CD4-positive, alpha-beta T cell treated with Interleukin-17A for 4 hours (primary cell): ENCODE measurements around the gene SLC16A2.

Experiments used
- DNase-seq: peaks from one replicate; pipeline ENCODE4 v3.0.0-alpha.2; 2020; ENCODE audit warnings: mixed read lengths

The SLC16A2 gene

DNA sequence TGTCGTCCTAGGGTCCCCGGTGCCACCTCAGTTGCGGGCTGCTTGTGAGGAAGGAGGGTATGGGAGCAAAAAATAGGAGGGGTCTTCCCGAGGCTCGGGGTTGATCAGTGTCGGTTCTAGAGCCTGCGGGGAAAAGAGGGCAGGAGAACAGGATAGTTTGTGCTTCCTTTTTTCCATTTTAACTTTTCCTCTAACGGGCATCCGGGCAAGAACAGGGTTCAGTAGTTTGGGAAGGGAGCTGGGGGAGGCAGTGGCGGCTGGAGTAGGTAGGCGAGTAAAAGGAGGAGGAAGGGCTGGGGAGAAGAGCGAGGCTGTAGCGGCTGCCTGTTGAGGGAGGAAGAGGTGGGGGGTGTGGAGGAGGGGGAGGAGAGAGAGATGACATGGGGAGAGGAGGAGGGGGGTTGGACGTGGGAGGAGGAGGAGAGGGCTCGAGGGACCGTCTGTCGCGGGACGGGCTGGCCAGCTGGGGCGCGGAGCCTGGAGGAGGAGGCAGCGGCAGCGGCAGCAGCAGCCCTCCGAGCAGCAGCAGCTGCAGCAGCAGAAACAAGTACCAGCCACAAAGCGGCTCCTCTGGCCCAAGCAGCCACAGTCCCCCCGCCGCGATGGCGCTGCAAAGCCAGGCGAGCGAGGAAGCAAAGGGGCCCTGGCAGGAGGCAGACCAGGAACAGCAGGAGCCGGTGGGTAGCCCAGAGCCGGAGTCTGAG lies at the start of gene SLC16A2:
TSS of gene SLC16A2 (plus strand) at position 458 of the 704 bp plus-strand sequence. CDS start at position 603, 145 bp downstream.
- DNase-seq, result peak; percentile 57

DNA sequence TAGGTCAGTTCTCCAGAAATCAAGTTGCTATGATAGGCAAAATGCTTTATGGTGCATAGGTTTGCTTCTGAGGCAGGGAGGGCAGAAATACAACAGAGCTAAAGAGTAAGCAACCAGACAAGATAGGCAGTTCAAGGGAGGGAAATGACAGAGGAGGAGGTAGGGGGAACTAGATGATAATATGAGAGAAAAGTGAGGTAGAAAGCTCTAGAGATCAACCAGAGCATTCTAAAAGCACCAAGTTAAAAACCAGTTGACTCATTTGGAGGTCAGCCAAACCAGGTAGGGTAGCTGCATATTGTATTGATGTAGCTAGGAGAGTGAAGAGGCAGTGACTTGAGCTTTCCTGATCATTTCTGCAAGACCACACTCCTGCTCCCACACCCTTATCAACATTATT lies 49.0 kb upstream of the SLC16A2 start:
- DNase-seq, result no peak

DNA sequence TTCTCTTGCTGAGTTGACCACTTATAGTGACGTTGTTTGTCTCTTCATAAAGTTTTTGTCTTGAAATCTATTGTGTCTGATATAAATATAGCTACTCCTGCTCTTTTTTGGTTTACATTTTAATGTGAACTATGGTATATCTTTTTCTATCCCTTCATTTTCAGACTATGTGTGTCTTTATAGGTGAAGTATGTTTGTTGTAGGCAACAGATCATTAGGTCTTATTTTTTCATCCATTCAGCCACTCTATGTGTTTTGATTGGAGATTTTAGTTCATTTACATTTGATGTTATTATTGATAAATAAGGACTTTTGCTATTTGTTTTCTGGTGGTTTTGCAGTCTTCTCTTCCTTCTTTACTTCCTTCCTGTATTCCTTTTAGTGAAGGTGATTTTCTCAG lies 44.0 kb upstream of the SLC16A2 start:
- no peak for DNase-seq

DNA sequence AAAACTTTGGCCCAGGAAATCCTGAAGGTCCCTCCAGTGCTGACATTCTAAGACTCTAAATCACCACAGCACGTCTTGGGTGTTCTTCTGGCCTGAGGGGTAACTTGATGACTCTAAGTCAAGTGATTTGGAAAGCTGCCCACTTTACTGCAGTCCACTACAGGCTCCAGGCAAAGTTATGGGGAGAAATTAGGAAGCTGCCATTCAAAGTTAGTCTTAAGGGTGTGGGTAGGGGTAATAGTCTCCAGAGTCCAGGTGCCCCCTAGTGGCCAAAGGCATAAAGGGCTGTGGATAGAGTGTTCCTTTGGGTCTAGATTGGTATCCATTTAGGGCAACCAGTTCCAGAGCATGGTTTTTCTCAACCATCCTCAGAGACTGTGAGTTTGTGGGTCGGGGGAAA lies 38.7 kb upstream of the SLC16A2 start:
- DNase-seq, result peak; percentile 70

DNA sequence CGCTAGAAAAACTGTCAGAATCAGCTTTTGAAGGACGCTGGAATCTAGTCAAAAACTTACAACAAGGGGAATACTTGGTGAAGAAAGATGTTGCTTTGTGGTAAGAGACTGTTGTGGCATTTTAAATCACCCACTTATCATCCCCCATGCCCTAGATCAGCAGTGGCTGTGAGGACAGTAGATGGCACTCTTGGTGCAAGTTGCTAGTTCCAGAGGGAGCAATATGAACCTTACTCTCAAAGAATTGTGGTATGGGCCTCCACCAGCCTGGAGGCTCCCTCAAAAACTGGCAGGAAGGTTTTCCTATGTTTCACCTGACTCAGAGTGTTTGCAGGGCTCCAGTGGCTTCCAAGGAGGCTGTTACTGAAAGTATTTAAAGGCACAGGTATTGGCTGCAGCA lies 37.7 kb upstream of the SLC16A2 start:
- DNase-seq, result peak; percentile 9

DNA sequence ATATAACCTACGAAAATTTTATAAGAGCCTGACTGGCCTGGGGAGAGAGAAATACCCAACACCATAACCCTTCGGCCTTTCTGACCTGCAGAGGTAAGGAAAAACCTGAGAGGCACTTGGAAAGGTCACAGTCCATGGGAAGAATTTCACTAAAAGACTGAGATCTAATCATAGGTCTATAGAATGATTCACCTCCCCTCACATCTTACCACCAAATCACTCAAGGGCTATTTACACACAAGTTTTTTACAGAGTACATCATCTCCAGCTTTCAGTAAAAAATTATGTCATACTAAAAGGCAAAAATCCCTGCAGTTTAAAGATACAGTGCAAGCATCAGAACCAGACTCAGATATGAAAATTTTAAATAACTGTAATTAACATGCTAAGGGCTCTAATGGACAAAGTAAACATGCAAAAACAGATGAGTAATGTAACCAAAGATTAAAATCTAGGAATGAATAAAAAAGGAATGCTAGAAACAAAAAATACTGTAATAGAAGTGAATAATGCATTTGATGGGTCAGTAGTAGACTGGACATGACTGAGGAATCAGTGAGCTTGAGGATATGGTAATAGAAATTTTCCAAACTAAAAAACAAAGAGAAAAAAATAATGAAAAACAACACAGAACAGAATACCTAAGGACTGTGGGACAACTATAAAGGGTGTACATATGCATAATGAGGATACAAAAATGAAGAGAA lies 32.1 kb upstream of the SLC16A2 start:
- no peak for DNase-seq

DNA sequence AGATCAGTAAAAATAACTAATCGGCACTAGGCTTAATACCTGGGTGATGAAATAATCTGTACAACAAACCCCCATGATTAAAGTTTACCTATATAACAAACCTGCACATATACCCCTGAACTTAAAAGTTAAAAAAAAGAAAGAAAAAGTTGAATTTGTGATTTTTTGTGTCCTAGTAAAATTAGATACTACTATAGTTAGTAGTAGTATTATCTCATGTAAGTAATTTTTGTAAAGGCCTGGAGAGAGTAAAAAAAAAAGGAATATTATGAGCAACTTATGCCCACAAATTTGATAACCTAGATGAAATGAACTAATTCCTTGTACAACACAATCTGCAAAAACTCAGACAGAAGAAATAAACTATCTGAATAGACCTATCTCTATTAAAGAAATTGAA lies 25.7 kb upstream of the SLC16A2 start:
- no peak for DNase-seq

DNA sequence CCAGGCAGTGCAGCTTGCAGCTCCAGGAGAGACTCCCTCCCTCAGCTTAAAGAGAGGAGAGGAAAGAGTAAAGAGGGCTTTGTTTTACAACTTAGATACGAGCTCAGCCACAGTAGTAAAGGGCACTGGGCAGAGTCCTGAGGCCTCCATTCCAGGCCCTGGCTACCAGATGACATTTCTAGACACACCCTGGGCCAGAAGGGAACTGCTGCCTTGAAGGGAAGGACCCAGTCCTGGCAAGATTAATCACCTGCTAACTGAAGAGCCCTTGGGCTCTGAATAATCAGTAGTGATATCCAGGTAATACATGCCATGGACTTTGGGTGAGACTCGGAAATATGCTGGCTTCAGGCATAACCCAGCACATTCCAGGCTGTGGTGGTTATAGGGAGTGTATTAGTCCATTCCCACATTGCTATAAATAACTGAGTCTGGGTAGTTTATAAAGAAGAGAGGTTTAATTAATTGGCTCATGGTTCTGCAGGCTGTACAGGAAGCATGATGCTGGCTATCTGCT lies 15.3 kb upstream of the SLC16A2 start:
- no peak for DNase-seq

DNA sequence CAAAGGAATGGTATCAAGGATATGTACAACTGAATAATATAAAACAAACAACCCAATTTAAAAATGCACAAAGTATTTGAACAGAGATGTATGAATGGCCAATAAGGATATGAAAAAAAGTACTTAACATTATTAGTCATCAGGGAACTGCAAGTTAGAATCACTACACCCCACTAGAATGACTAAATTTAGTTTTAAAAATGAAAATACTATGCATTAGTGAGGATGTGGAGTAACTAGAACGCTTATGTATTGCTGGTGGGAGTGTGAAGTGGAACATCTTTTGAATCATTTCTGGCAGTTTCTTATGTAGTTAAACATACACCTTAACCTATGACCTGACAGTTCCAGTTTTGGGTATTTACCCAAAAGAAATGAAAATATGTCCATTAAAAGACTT lies 13.0 kb upstream of the SLC16A2 start:
- no peak for DNase-seq

DNA sequence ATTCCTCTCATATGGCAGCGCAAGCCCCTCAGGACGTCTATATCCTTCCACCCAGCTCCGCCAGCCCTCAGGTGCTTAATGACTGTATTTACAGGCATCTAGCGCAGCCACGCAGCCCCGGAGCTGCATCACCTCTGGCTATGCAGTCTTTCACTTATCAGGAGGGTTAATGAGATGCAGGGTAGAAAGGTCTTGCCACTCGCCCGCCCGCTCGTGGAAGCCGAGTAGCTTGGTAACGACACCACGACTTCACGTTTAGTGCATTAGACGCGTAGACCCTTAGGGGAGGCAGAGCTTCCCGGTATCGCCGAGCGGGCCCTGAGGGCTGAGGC lies 1.5 kb upstream of the SLC16A2 start:
- peak; percentile 21 for DNase-seq

DNA sequence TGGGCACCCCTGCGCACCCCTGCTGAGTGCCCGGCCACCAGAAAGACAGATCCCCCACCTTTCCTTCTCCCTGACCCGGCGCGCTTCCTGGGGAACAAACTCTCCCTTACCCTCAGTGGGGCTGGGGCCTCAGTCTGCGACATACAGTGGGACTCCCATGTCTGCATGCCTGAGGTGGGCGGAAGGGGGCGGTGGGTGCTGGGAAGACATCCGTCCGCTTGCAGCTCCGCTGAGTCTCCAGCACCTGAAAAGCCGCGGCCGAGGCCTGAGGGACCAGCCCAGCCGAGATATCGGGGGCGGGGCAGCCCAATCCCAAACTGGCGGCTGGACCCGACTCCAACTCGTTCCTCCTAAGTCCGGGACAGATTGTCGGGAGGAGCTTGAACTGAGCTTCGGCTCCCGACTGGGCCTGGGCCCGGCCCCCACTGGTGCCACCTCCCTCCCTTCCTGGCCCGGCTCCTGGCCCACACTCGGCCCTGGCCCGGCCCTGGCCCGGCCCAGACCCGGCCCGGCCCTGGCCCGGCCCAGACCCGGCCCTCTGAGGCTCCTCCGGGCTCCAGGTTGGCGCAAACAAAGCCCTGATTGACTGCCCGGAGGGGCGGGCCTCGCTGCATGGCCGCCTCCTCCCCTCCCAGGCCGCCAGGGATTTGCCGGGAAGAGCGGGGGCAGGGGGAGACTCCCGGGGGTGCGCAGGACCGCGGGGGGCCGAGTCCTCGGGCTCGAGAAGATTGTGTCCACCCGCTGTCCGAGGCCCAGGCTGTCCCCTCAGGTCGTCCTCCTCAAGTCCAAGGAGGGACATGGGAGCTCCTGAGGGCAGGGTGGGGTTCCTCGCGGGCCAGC lies 877 bp upstream of the SLC16A2 start:
- peak; percentile 44 for DNase-seq

DNA sequence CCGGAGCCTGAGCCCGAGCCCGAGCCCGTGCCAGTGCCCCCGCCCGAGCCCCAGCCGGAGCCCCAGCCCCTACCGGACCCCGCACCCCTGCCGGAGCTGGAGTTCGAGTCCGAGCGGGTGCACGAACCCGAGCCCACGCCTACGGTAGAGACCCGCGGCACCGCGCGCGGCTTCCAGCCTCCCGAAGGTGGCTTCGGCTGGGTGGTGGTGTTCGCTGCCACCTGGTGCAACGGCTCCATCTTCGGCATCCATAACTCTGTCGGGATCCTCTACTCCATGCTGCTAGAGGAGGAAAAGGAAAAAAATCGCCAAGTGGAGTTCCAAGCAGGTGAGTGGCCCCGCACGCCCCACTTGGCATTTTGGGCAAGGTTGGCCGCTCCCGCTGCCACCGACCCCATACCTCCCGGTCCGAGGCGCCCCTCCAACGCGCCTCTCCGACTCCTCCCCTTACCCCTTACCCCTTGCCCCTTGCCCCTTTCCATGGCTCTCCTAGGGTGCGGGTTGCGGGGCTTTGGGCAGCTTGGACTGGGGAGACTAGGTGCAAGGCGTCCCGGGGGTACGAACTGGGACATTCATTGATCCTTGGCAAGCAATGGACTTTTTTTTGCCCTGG lies 553 bp downstream of the SLC16A2 start:
- peak; percentile 3 for DNase-seq

DNA sequence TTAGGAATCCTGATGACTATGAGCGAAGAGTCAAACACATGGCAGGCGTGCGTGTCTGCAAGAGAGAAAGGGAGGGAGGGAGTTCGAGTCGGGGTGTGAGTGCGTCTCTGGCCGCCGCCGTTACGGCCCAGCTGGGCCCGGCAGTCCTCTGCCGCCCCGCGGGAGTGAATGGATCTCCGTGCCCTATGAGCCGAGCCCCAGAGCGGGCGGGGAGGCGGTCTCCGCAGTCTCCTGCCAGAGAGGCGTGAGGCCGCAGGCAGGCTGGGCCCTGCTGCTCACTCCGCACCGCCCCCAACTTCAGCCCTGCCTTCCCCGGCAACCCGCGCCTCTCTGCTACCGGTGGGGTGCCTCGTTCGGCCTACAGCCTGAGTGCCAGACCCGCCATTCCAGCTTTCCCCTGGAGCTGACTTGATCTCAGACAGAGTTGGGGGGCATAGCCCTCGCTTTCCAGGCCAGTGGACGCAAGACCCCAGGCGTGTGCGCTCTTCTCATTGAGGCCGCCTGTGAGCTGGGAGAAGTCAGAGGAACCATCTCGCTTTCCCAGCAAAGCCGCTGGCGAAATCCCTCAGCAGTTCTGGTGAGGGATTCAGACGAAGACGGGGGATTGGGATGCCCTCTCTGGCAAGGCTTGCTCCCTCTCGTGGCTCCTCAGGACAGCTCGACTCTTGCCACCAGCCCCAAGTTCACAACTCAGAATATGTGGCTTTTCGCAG lies 1.4 kb downstream of the SLC16A2 start:
- DNase-seq, result peak; percentile 20

DNA sequence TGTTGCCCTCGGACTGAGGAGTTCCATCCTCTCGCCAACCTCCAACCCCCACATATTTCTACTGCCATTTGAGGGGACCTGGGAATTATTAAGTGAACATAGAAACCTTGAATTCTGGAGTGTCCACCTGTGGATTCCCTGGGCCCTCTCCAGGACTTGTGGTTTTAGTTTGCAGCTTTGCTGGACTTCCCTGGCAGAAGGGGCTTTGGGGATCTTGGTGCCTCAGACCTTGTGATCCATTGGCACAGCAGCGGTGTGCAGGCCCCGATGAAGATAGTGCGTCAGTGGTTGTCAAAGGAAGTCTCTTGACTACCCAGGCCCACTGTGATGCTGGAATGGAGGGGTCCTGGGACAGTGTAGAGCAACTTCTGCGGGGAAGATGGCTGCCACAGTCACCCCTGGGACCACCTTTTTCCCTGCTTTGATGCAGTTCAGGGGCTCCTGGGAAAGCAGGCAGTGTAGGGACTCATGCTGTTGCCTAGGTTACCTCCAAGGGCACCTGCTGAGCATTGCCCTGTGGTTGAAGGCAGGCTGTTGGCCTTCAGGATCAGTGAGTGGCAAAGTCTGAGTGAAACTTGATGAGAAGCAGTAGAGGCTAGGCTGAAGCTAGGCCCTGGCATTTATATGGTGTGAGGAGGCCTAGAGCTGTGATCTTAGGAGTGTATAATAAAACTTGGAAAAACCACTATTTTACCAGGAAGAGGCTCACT lies 2.2 kb downstream of the SLC16A2 start:
- DNase-seq, result no peak

DNA sequence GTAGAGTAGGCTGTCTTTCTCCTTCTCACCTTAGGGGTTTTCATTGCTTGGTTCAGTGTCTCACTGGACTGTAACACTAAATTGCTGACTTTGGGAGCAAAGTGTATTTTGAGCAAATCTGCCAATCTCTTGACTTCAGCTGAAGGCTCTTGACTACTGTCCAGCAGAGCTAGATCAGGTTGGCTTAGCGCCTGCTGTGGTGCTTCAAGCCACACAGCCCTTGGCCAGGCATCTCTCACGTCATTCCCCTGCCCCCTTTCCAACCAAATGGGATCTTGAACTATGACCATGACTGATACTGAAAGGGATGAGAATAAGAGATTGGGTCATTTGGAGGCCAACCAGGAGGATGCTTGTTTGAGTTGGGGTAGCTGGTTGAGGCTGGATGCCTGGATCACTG lies 4.8 kb downstream of the SLC16A2 start:
- no peak for DNase-seq

DNA sequence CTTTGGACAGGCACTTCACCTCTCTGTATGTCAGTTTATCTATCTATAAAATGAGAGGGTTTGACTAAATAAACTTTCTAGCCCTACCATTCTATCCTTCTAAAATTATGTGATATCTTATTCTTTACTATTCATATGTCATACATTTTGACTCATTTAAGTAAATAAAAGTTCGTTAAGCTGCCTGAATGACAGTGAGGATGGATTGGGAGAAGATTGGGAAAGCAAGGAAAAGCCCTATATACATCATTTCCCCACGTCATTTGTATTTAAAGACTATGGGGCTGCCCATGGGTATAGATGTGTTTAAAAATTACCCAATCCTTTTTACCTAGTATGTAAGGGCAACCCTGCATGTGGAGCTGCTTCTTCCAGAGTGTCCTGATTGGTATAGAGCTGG lies 5.3 kb downstream of the SLC16A2 start:
- no peak for DNase-seq

DNA sequence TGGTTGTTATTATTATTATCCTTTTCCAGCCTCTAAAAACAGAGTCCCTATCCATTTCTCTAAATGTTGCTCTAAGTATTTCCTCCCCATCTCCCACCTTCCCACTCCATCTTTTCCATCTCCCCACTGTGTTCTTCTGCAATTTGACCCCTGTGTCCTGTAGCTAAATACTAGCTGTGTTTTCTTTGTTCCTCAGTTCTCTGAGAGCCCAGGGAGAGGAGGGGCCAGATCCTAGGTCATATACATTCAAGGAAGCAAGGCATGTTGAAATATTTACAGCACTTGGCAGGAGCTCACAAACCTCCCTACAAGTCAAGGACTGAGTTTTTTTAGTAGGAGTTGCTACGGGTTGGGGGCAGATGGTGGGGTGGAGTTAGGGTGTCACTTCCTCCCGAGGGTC lies 10.5 kb downstream of the SLC16A2 start:
- DNase-seq, result no peak

DNA sequence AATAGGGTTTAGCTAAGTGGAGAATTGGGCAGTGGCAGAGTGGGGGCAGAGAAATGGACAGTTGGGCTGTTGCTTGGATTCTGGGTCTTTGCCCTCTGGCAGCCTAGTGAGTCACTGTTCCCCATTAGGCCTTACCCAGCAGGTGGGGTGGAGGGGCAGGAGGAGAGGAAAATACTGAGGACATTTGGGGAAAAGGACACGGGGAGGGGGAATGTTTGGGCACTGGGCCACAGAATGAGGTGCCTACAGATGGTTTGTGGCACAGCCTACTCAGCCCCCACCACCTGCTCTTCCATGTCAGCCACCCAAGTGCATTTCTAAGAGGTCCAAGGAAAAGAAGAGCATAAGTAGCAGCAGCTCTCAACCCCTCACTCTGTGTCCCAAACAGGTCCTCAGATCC lies 13.0 kb downstream of the SLC16A2 start:
- no peak for DNase-seq

DNA sequence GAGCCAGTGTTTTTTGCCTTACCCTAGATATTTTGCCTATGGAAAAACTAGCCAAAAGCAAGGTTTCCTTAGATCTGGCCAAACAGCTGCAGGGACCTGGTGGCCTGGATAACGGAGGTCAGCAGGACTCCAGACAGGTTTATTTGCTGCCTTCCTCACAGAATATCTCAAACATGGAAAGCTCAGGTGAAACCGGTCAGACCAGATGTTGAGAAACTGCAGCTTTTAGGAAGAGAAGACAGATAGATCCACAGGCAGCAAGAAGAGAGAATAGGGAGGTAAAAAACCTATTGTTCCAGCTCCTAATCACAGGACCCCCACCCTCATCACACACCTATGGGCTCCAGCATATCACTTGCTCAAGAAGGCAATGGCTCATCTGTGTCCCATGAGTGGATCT lies 16.2 kb downstream of the SLC16A2 start:
- DNase-seq, result no peak

DNA sequence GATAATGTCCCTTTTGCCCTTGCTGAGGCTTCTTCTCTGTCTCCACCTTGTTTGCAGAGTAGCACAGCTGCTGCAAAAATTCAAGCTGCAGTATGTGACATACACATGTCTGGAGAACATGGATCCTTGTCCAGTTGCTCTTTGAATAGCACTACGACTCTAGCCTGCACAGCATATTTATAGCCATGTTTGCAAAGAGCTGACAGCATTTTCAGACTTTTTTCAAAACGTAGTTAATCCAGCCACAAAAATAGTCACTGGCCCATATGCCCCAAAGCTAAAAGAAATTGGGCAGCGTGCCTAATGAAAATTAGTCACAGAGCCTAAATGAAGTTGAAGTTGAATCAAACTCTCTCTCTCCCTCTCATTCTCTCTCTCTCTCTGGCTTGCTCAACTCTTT lies 17.5 kb downstream of the SLC16A2 start:
- DNase-seq, result no peak

DNA sequence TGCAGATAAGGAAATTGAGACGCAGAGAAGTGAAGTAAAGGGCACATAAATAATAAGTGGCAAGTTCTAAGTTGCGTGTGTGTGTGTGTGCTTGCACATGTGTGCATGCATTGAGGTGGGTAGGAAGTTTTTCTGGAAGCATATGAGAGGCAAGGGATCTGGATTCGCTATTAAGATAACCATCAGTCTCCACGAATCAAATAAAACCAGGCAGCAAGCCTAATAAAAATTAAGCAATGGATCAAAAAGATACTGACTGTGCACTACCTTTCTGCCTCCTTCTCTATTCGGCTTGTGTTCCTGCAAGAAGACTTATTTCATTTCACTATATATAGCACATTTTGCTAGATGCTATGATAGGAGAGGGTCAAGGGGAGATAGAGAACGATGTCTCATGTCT lies 23.8 kb downstream of the SLC16A2 start:
- no peak for DNase-seq

DNA sequence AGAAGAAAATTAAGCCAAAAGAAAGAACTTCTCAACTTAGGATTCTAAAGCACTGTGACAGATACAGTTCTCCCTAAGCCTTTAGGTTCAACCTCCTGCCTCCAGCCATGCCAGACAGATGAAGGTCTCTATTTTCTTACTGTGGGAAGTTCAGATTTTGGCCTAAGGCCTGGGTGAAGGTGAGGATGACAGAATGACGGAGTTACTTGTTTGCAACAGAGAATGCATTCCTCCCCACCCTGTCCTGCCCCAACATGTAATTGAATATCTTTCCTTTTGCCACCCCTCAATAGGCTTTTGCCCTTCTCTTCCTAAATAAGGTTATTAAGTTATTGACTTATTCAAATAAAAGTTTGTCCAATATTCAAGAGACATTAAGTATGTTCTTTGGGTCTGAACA lies 25.6 kb downstream of the SLC16A2 start:
- no peak for DNase-seq
